ENCODE measurements around the gene LRP1. TPM values are rescaled to one million over a fixed set of nuclear protein-coding genes. Genes with fewer than 3 reads are reported as not detected.
A peak's percentile ranks its signal among the peaks of the same experiment; 100 is the strongest.

Gene LRP1
- total and polyA plus RNA-seq, 2 of the 13 experiments (the other 11 are each of a cell fraction or from before 2014, with no cell fraction given), result 14.7 to 30.8 TPM

- no peak for TF ChIP-seq ZMAT3 (CRISPR knock-in tag; conservative IDR thresholded peaks at IDR 0.05)
- no peak for TF ChIP-seq ZNF709 (CRISPR knock-in tag; IDR thresholded peaks at IDR 0.05)
- 0 out of 2 replicates have a peak, but pooled peaks have one; percentile 21 for TF ChIP-seq ZNF800 (CRISPR knock-in tag; IDR thresholded peaks at IDR 0.05)
- TF ChIP-seq ZHX1 (CRISPR knock-in tag; IDR thresholded peaks at IDR 0.05; ENCODE audit: low read depth), result peak; percentile 73
- no peak for TF ChIP-seq PTBP1 (IDR thresholded peaks at IDR 0.05; ENCODE audit: low read depth, low read length, poor library complexity, severe bottlenecking)
- TF ChIP-seq ZNF878 (CRISPR knock-in tag; IDR thresholded peaks at IDR 0.05), result no peak; the same call in 1 of the 2 replicates
- peak; percentile 12; the same call in 1 of the 2 replicates for TF ChIP-seq ZBTB33 (CRISPR knock-in tag; IDR thresholded peaks at IDR 0.05)
- TF ChIP-seq BRCA1 (CRISPR knock-in tag; IDR thresholded peaks at IDR 0.05), result 0 out of 2 replicates have a peak, but pooled peaks have one; percentile 45
- TF ChIP-seq ARID4A (CRISPR knock-in tag; IDR thresholded peaks at IDR 0.05; ENCODE audit: borderline replicate concordance), result peak; percentile 78
- TF ChIP-seq ZNF615 (CRISPR knock-in tag; IDR thresholded peaks at IDR 0.05; ENCODE audit: borderline replicate concordance), result no peak
- TF ChIP-seq RFX3 (CRISPR knock-in tag; IDR thresholded peaks at IDR 0.05), result no peak
These were observed 39.7 kb upstream of the LRP1 start, which contains the start of gene NAB2 (continued) for GRCh38 chr12:57088354-57089270.

Data from HepG2 (cell line).